Measurements from ENCODE around the gene HSDL1. TPM values are rescaled to one million over a fixed set of nuclear protein-coding genes. Genes with fewer than 3 reads are reported as not detected.

HSDL1 gene
- total RNA-seq, 4 donors from 2014 or later, result 11.1 to 39.8 (median 20.6) TPM

DNA sequence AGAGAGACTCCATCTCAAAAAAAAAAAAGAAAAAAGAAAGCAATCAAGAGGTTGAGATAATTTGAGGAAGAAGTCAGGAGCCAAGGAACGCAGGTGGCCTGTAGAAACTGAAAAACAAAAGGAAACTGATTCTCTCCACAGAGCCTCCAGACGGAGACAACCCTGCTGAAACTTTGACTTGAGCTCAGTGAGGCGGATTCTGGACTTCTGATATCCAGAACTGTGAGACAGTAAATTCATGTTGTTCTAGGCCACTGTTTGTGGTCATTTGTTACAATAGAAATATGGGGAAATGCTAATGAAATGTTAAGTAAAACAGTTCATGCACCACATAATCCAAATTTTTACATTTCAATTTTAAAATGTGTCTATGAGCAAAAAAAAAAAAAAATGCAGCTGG lies 33.5 kb downstream of the HSDL1 start:
- Histone ChIP-seq H3K36me3 (peaks cover 0 to 25% (median 0%) of the 10 kb centered on the region in 3 donors), H3K27me3 (no peaks in the 10 kb centered on the region), H3K4me1 (peaks cover 0 to 57% (median 8%) of the 10 kb centered on the region in 4 donors), H3K27ac (no peak overlapping the region), H3K4me3 (no peak overlapping the region), H3K9me3 (no peaks in the 10 kb centered on the region)
- 63 to 68% methylated on average over 3 of the region's 3 CpGs for whole genome bisulfite sequencing, 2 donors
- DNase-seq (ENCODE audit: low spot score in 2 of 2), result no peak
- TF ChIP-seq, protein P1, sequence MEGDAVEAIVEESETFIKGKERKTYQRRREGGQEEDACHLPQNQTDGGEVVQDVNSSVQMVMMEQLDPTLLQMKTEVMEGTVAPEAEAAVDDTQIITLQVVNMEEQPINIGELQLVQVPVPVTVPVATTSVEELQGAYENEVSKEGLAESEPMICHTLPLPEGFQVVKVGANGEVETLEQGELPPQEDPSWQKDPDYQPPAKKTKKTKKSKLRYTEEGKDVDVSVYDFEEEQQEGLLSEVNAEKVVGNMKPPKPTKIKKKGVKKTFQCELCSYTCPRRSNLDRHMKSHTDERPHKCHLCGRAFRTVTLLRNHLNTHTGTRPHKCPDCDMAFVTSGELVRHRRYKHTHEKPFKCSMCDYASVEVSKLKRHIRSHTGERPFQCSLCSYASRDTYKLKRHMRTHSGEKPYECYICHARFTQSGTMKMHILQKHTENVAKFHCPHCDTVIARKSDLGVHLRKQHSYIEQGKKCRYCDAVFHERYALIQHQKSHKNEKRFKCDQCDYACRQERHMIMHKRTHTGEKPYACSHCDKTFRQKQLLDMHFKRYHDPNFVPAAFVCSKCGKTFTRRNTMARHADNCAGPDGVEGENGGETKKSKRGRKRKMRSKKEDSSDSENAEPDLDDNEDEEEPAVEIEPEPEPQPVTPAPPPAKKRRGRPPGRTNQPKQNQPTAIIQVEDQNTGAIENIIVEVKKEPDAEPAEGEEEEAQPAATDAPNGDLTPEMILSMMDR (IDR thresholded peaks at IDR 0.05), result no peak
- no peak for TF ChIP-seq EP300 (IDR thresholded peaks at IDR 0.05)
- no peak for TF ChIP-seq POLR2A (IDR thresholded peaks at IDR 0.05)

- Histone ChIP-seq H3K4me1 (peaks cover 0 to 63% (median 6%) of the 10 kb centered on the region in 4 donors), H3K4me3 (no peak overlapping the region), H3K36me3 (peaks cover 0 to 29% (median 0%) of the 10 kb centered on the region in 3 donors), H3K27me3 (no peaks in the 10 kb centered on the region), H3K9me3 (no peaks in the 10 kb centered on the region), H3K27ac (no peak overlapping the region)
- DNase-seq (ENCODE audit: low spot score in 2 of 2), result no peak
- WGBS, 2 donors, result 63 to 79% methylated on average over 3 of the region's 3 CpGs
- TF ChIP-seq EP300 (IDR thresholded peaks at IDR 0.05) (no peak), POLR2A (IDR thresholded peaks at IDR 0.05) (no peak)
- TF ChIP-seq, protein P1 (IDR thresholded peaks at IDR 0.05), result no peak
Measured at GRCh38 chr16:84110527-84110926, 34.5 kb downstream of the HSDL1 start.

DNA sequence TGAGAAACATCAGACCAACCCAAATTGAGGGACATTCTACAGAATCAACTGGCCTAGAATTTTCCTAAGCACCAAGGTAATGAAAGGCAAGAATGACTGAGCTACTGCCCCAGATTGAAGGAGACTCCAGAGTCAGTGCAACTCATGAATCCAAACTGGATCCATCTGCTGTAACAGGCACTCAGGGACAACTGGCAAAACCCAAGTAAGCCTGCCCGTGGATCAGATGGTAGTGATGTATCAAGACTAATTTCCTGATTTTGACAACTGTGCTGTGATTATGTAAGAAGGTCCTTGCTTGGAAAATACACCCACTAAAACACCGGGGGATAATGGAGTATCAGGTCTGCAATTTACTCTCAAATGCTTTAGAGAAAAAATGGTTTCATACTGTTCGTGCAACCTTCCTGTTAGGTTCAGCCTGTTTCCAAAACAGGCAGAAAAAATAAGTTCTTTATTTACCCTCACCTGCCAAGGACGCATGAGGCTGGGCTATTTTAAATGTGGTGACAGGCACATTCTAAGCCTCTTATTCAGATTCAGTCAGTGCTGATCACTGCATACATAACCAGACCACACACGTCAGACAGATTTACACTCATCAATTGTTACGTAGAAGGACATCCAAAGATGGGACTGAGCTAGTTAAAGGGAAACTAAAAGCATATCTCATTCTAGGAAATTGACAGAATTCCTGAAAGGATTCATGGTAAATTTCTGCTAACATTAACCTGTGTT lies 35.2 kb downstream of the HSDL1 start:
- H3K9me3 ChIP-seq, result no peaks in the 10 kb centered on the region
- H3K27me3 ChIP-seq, result no peaks in the 10 kb centered on the region
- TF ChIP-seq EP300 (IDR thresholded peaks at IDR 0.05), result no peak
- TF ChIP-seq, protein P1 (IDR thresholded peaks at IDR 0.05), result no peak
- no peak for TF ChIP-seq POLR2A (IDR thresholded peaks at IDR 0.05)
- DNase-seq (ENCODE audit: low spot score in 2 of 2), result no peak
- 69 to 70% methylated on average over 6 of the region's 6 CpGs for WGBS, 2 donors
- peaks cover 0 to 29% (median 0%) of the 10 kb centered on the region in 3 donors for H3K36me3 ChIP-seq
- H3K27ac ChIP-seq, result no peak overlapping the region
- peaks cover 0 to 61% (median 3%) of the 10 kb centered on the region in 4 donors for H3K4me1 ChIP-seq
- H3K4me3 ChIP-seq, result no peak overlapping the region

- 79 to 89% methylated on average over 2 of the region's 2 CpGs for WGBS, 2 donors
- no peak for DNase-seq (ENCODE audit: low spot score in 2 of 2)
- TF ChIP-seq POLR2A (IDR thresholded peaks at IDR 0.05) (no peak), EP300 (IDR thresholded peaks at IDR 0.05) (no peak)
- TF ChIP-seq, protein P1 (IDR thresholded peaks at IDR 0.05), result no peak
- H3K27ac ChIP-seq, result no peak overlapping the region
- H3K36me3 ChIP-seq, result peaks cover 0 to 29% (median 0%) of the 10 kb centered on the region in 3 donors
- H3K9me3 ChIP-seq, result no peaks in the 10 kb centered on the region
- peaks cover 0 to 63% (median 0%) of the 10 kb centered on the region in 4 donors for H3K4me1 ChIP-seq
- no peak overlapping the region for H3K4me3 ChIP-seq
- H3K27me3 ChIP-seq, result no peaks in the 10 kb centered on the region
Measured at GRCh38 chr16:84107921-84108320, 37.1 kb downstream of the HSDL1 start.

- H3K4me1 ChIP-seq, result peaks cover 0 to 72% (median 0%) of the 10 kb centered on the region in 4 donors
- H3K27me3 ChIP-seq, result no peaks in the 10 kb centered on the region
- WGBS, 2 donors, result 79 to 83% methylated on average over 13 of the region's 13 CpGs
- no peaks in the 10 kb centered on the region for H3K9me3 ChIP-seq
- H3K27ac ChIP-seq, result no peak overlapping the region
- no peak overlapping the region for H3K4me3 ChIP-seq
- peaks cover 0 to 29% (median 0%) of the 10 kb centered on the region in 3 donors for H3K36me3 ChIP-seq
- TF ChIP-seq POLR2A (IDR thresholded peaks at IDR 0.05) (no peak), EP300 (IDR thresholded peaks at IDR 0.05) (no peak)
- TF ChIP-seq, protein P1 (IDR thresholded peaks at IDR 0.05), result no peak
- no peak for DNase-seq (ENCODE audit: low spot score in 2 of 2)
Measured at GRCh38 chr16:84105948-84106740, 38.8 kb downstream of the HSDL1 start.

Data from tibial nerve (tissue), 4 donors.